ENCODE measurements around the gene LRRC34. TPM values are rescaled to one million over a fixed set of nuclear protein-coding genes. Genes with fewer than 3 reads are reported as not detected.

The LRRC34 gene
- total RNA-seq, 1 experiment from 2014 or later, result 9.7 TPM

GRCh38 chr3:169842960-169843359, 30.3 kb upstream of the LRRC34 start:
- ChIA-PET POLR2A (ENCODE audit: low non-redundant PET) (no interaction called here), CTCF (interaction anchor here (0.6 kb wide), 1 partner anchor 99 kb away, joined by 3 read pairs; no protein-coding TSS in a partner anchor)
- TF ChIP-seq CTCF (conservative IDR thresholded peaks at IDR 0.05; ENCODE audit: low read depth, low read length) (no peak), EZH2 (IDR thresholded peaks at IDR 0.05; ENCODE audit: borderline replicate concordance, low read depth, low read length, poor library complexity, severe bottlenecking) (no peak)
- no peaks in the 10 kb centered on the region for H3K4me1 ChIP-seq (ENCODE audit: insufficient read depth, low read length, poor library complexity, severe bottlenecking)
- no peak for DNase-seq (ENCODE audit: low spot score)
- no TSS peak for BruUV-seq (replicated peaks)
- no peaks in the 10 kb centered on the region for H3K36me3 ChIP-seq (ENCODE audit: insufficient read depth, low read length, poor library complexity, severe bottlenecking)
- intact Hi-C loops (cut with micrococcal nuclease; ENCODE audit: unreplicated experiment), result no loop called here
- H3K4me3 ChIP-seq (ENCODE audit: low read depth, low read length, poor library complexity, severe bottlenecking), result no peak overlapping the region
- no peak overlapping the region for H3K27ac ChIP-seq (ENCODE audit: low read depth, low read length, poor library complexity, severe bottlenecking)
- no peaks in the 10 kb centered on the region for H3K27me3 ChIP-seq (replicated peaks; ENCODE audit: insufficient read depth, low read depth, low read length, poor library complexity)
- no peaks in the 10 kb centered on the region for H3K9me3 ChIP-seq (ENCODE audit: low read depth, low read length, poor library complexity, severe bottlenecking)

- H3K4me3 ChIP-seq (ENCODE audit: low read depth, low read length, poor library complexity, severe bottlenecking), result no peak overlapping the region
- CTCF ChIA-PET, result no interaction called here
- H3K4me1 ChIP-seq (ENCODE audit: insufficient read depth, low read length, poor library complexity, severe bottlenecking), result no peaks in the 10 kb centered on the region
- no peaks in the 10 kb centered on the region for H3K9me3 ChIP-seq (ENCODE audit: low read depth, low read length, poor library complexity, severe bottlenecking)
- TF ChIP-seq EZH2 (IDR thresholded peaks at IDR 0.05; ENCODE audit: borderline replicate concordance, low read depth, low read length, poor library complexity, severe bottlenecking) (no peak), CTCF (conservative IDR thresholded peaks at IDR 0.05; ENCODE audit: low read depth, low read length) (no peak)
- no TSS peak for BruUV-seq (replicated peaks)
- H3K27me3 ChIP-seq (replicated peaks; ENCODE audit: insufficient read depth, low read depth, low read length, poor library complexity), result no peaks in the 10 kb centered on the region
- DNase-seq (ENCODE audit: low spot score), result peak; percentile 54
- no peak overlapping the region for H3K27ac ChIP-seq (ENCODE audit: low read depth, low read length, poor library complexity, severe bottlenecking)
- no peaks in the 10 kb centered on the region for H3K36me3 ChIP-seq (ENCODE audit: insufficient read depth, low read length, poor library complexity, severe bottlenecking)
- intact Hi-C loops (cut with micrococcal nuclease; ENCODE audit: unreplicated experiment), result no loop called here
- POLR2A ChIA-PET (ENCODE audit: low non-redundant PET), result no interaction called here
These were observed 28.5 kb upstream of the LRRC34 start for GRCh38 chr3:169841171-169841570.

GRCh38 chr3:169838511-169839030, 25.9 kb upstream of the LRRC34 start:
- no peak for DNase-seq (ENCODE audit: low spot score)
- no peaks in the 10 kb centered on the region for H3K36me3 ChIP-seq (ENCODE audit: insufficient read depth, low read length, poor library complexity, severe bottlenecking)
- no peaks in the 10 kb centered on the region for H3K4me1 ChIP-seq (ENCODE audit: insufficient read depth, low read length, poor library complexity, severe bottlenecking)
- intact Hi-C loops (cut with micrococcal nuclease; ENCODE audit: unreplicated experiment), result no loop called here
- no peak for TF ChIP-seq EZH2 (IDR thresholded peaks at IDR 0.05; ENCODE audit: borderline replicate concordance, low read depth, low read length, poor library complexity, severe bottlenecking)
- no peak for TF ChIP-seq CTCF (conservative IDR thresholded peaks at IDR 0.05; ENCODE audit: low read depth, low read length)
- no TSS peak for BruUV-seq (replicated peaks)
- no peak overlapping the region for H3K4me3 ChIP-seq (ENCODE audit: low read depth, low read length, poor library complexity, severe bottlenecking)
- H3K9me3 ChIP-seq (ENCODE audit: low read depth, low read length, poor library complexity, severe bottlenecking), result no peaks in the 10 kb centered on the region
- H3K27me3 ChIP-seq (replicated peaks; ENCODE audit: insufficient read depth, low read depth, low read length, poor library complexity), result no peaks in the 10 kb centered on the region
- ChIA-PET CTCF (no interaction called here), POLR2A (ENCODE audit: low non-redundant PET) (no interaction called here)
- no peak overlapping the region for H3K27ac ChIP-seq (ENCODE audit: low read depth, low read length, poor library complexity, severe bottlenecking)

All from A673 (cell line).